WTC11 (cell line): ENCODE data around the gene PTH1R. TPM values are rescaled to one million over a fixed set of nuclear protein-coding genes. Genes with fewer than 3 reads are reported as not detected.

Experiments
- ATAC-seq: fragments of 200-7000 bp; cut with Tn5 transposase; 2 replicates; pipeline ENCODE4 v1.10.0; 2021; ENCODE audit warnings: mild to moderate bottlenecking, moderate library complexity
- CTCF ChIA-PET: fragments of 300-600 bp; sonication (Branson Sonifier 250); formaldehyde crosslinking; loops from one replicate; lab custom pipeline; 2021; ENCODE audit warnings: antibody characterized with exemption; lab: Charles Lee
- POLR2A ChIA-PET: fragments of 350-600 bp; sonication (Branson Sonifier 250); formaldehyde crosslinking; loops from one replicate; lab custom pipeline; 2021; ENCODE audit warnings: antibody characterized with exemption; lab: Charles Lee
- DNase-seq: peaks from one replicate; pipeline ENCODE4 v3.0.0; 2021; ENCODE audit warnings: low spot score
- H3K27ac Mint-ChIP-seq: 2 replicates; pipeline ENCODE4 v1.8.0; 2021; ENCODE audit warnings: mixed read lengths
- H3K27me3 Mint-ChIP-seq: 2 replicates; pipeline ENCODE4 v1.8.0; 2021; ENCODE audit warnings: low read depth, mild to moderate bottlenecking, moderate library complexity, mixed read lengths
- H3K36me3 Mint-ChIP-seq: 2 replicates; pipeline ENCODE4 v1.8.0; 2021; ENCODE audit warnings: mixed read lengths
- H3K4me1 Mint-ChIP-seq: 2 replicates; pipeline ENCODE4 v1.8.0; 2022; ENCODE audit warnings: mixed read lengths
- H3K4me3 Mint-ChIP-seq: 2 replicates; pipeline ENCODE4 v1.8.0; 2021; ENCODE audit warnings: mild to moderate bottlenecking, moderate library complexity, mixed read lengths
- H3K9me3 Mint-ChIP-seq: 2 replicates; pipeline ENCODE4 v1.8.0; 2021; ENCODE audit warnings: mixed read lengths
- CBFB ChIP-seq: sonication (generic); formaldehyde crosslinking; IDR thresholded peaks from 2 replicates; pipeline ENCODE4 v1.8.1; 2022; ENCODE audit warnings: mild to moderate bottlenecking, low read depth, missing genetic modification reagents
- E2F1 ChIP-seq: sonication (generic); formaldehyde crosslinking; IDR thresholded peaks from 2 replicates; pipeline ENCODE4 v1.8.0; 2022; ENCODE audit warnings: mild to moderate bottlenecking, missing genetic modification reagents
- EMX1 ChIP-seq: fragments of 250-450 bp; sonication (Bioruptor Pico); IDR thresholded peaks from 2 replicates; pipeline ENCODE4 v1.8.0; 2021; ENCODE audit warnings: mild to moderate bottlenecking
- FOXJ3 ChIP-seq: sonication (generic); formaldehyde crosslinking; IDR thresholded peaks from 2 replicates; pipeline ENCODE4 v1.9.0; 2021; ENCODE audit warnings: missing genetic modification reagents, mild to moderate bottlenecking, borderline replicate concordance
- FOXP1 ChIP-seq: sonication (generic); formaldehyde crosslinking; IDR thresholded peaks from 2 replicates; pipeline ENCODE4 v1.8.0; 2022; ENCODE audit warnings: missing genetic modification reagents, mild to moderate bottlenecking, moderate library complexity, borderline replicate concordance
- IRF2 ChIP-seq: sonication (generic); formaldehyde crosslinking; IDR thresholded peaks from 2 replicates; pipeline ENCODE4 v1.8.0; 2022; ENCODE audit warnings: low read depth, missing genetic modification reagents, borderline replicate concordance
- KAT7 ChIP-seq: sonication (generic); formaldehyde crosslinking; IDR thresholded peaks from 2 replicates; pipeline ENCODE4 v1.8.1; 2023; ENCODE audit warnings: missing genetic modification reagents, mild to moderate bottlenecking, borderline replicate concordance
- PRRX2 ChIP-seq: fragments of 250-450 bp; sonication (Bioruptor Pico); IDR thresholded peaks from 2 replicates; pipeline ENCODE4 v1.8.0; 2021; ENCODE audit warnings: mild to moderate bottlenecking
- TEAD1 ChIP-seq: sonication (generic); formaldehyde crosslinking; IDR thresholded peaks from 2 replicates; pipeline ENCODE4 v1.8.0; 2022; ENCODE audit warnings: mild to moderate bottlenecking, missing genetic modification reagents
- TEAD4 ChIP-seq: sonication (generic); formaldehyde crosslinking; IDR thresholded peaks from 2 replicates; pipeline ENCODE4 v1.8.0; 2022; ENCODE audit warnings: mild to moderate bottlenecking, missing genetic modification reagents
- ZBTB43 ChIP-seq: sonication (generic); formaldehyde crosslinking; IDR thresholded peaks from 2 replicates; pipeline ENCODE4 v1.8.1; 2023; ENCODE audit warnings: mild to moderate bottlenecking, missing genetic modification reagents
- ZMAT4 ChIP-seq: fragments of 250-450 bp; sonication (Bioruptor Pico); IDR thresholded peaks from 2 replicates; pipeline ENCODE4 v1.9.0; 2021; ENCODE audit warnings: mild to moderate bottlenecking
- ZNF121 ChIP-seq: sonication (generic); formaldehyde crosslinking; IDR thresholded peaks from 2 replicates; pipeline ENCODE4 v1.8.0; 2023; ENCODE audit warnings: missing genetic modification reagents
- ZNF138 ChIP-seq: sonication (generic); formaldehyde crosslinking; conservative IDR thresholded peaks from 2 replicates; pipeline ENCODE4 v1.8.1; 2022; ENCODE audit warnings: mild to moderate bottlenecking, moderate library complexity, missing genetic modification reagents
- ZNF416 ChIP-seq: fragments of 250-450 bp; sonication (Bioruptor Pico); IDR thresholded peaks from 2 replicates; pipeline ENCODE4 v1.9.0; 2021; ENCODE audit warnings: mild to moderate bottlenecking, inconsistent platforms
- total RNA-seq: library from RNA; stranded (reverse); gene quantifications from 3 replicates; pipeline ENCODE4 v1.2.3, GENCODE V29; 2021
- TF ChIP-seq, protein P1 (sequence below): fragments of 200-600 bp; IDR thresholded peaks from 2 replicates; pipeline ENCODE4 v1.8.0; 2022; ENCODE audit warnings: antibody characterized with exemption
- TF ChIP-seq, protein P2 (sequence below): fragments of 250-450 bp; sonication (Bioruptor Pico); conservative IDR thresholded peaks from 2 replicates; pipeline ENCODE4 v1.9.0; 2021; ENCODE audit warnings: mild to moderate bottlenecking
- TF ChIP-seq, protein P3 (sequence below): sonication (generic); formaldehyde crosslinking; IDR thresholded peaks from 2 replicates; pipeline ENCODE4 v1.8.1; 2023; ENCODE audit warnings: mild to moderate bottlenecking, missing genetic modification reagents, borderline replicate concordance

Gene PTH1R
- total RNA-seq, 1 experiment from 2014 or later, result 12.0 TPM

DNA sequence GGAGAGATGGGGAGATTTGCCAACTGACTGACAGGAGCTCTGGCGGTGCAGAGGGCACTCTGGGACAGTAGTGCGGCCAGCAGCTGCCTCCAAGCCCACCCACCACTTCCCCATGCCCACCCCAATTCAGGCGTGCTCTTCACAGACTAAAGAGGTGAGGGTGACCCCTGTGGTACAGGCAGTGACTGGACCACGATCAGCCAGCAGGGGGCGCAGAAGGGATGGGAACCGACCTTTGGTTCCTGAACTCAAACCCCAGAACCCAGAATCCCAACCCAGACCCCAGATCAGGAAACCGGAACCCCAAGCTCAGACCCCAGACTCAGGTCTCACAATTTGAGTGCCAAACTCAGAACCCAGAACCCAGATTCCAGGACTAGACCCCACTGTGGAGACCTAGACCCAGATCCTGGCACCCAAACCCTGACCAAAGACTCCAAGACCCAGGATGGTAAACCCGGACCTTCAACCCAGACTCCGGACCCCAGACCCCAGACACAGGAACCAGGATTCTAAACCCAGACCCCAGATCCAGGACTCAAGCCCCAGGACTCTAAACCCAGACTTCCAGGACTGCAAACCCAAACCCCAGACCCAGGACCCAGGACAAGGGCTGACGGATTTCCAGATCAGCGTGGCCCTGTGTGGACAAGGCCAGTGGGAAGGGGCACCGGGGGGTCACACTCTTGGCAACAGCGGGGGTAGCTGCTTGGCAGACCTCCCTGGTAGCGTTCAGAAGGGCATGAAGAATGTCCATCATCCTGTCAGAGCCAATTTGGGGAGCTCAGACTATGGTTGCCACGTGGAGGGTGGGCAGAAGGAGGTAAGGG is 10.6 kb upstream of the PTH1R start:
- POLR2A ChIA-PET, result interaction anchor here (0.9 kb wide), 1 partner anchor 14 kb away, joined by 3 read pairs; no protein-coding TSS in a partner anchor
- DNase-seq (peak; percentile 90), ATAC-seq (peak; percentile 69)
- Mint-ChIP-seq H3K36me3 (no peaks in the 10 kb centered on the region), H3K4me1 (no peaks in the 10 kb centered on the region), H3K27ac (no peak overlapping the region), H3K27me3 (no peaks in the 10 kb centered on the region), H3K9me3 (no peaks in the 10 kb centered on the region), H3K4me3 (no peak overlapping the region)
- CTCF ChIA-PET, result interaction anchor here (0.5 to 4.4 kb wide), 23 partner anchors 10 to 762 kb away, joined by 3 to 39 read pairs (median 4); partner anchors contain the start of genes ALS2CL and PTH1R
- no peak for TF ChIP-seq ZNF121 (CRISPR knock-in tag)
- TF ChIP-seq, protein P1, sequence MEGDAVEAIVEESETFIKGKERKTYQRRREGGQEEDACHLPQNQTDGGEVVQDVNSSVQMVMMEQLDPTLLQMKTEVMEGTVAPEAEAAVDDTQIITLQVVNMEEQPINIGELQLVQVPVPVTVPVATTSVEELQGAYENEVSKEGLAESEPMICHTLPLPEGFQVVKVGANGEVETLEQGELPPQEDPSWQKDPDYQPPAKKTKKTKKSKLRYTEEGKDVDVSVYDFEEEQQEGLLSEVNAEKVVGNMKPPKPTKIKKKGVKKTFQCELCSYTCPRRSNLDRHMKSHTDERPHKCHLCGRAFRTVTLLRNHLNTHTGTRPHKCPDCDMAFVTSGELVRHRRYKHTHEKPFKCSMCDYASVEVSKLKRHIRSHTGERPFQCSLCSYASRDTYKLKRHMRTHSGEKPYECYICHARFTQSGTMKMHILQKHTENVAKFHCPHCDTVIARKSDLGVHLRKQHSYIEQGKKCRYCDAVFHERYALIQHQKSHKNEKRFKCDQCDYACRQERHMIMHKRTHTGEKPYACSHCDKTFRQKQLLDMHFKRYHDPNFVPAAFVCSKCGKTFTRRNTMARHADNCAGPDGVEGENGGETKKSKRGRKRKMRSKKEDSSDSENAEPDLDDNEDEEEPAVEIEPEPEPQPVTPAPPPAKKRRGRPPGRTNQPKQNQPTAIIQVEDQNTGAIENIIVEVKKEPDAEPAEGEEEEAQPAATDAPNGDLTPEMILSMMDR, result peak; percentile 88
- no peak for TF ChIP-seq ZNF138 (CRISPR knock-in tag)
- TF ChIP-seq, protein P2, sequence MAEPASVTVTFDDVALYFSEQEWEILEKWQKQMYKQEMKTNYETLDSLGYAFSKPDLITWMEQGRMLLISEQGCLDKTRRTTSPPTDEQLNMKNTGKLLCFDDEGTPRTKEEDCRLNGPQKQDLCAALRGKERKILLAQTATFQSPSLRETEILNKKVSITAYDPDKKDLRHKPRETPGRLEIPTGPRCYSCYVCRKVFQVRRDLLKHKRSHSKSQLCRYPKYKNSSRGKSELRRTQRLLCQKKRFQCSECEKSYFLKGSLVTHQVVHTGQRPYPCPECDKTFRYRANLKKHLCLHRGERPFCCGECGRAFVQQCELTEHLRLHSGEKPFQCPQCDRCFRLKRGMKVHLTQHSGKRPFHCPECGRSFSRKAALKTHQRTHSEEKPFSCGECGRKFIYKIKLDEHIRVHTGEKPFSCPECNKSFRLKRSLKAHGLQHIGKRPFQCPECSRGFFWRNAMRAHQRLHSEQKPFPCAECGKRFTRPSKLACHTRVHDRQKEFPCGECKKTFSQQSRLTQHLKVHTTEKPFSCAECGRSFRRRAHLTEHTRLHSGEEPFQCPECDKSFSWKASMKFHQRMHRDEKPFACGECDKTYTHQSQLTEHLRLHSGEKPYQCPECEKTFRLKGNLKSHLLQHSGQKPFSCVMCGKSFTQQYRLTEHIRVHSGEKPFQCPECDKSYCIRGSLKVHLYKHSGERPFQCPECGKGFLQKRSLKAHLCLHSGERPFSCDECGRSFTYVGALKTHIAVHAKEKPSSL, result no peak
- 0 out of 2 replicates have a peak, but pooled peaks have one; percentile 37 for TF ChIP-seq FOXP1 (CRISPR knock-in tag)
- TF ChIP-seq, protein P3, sequence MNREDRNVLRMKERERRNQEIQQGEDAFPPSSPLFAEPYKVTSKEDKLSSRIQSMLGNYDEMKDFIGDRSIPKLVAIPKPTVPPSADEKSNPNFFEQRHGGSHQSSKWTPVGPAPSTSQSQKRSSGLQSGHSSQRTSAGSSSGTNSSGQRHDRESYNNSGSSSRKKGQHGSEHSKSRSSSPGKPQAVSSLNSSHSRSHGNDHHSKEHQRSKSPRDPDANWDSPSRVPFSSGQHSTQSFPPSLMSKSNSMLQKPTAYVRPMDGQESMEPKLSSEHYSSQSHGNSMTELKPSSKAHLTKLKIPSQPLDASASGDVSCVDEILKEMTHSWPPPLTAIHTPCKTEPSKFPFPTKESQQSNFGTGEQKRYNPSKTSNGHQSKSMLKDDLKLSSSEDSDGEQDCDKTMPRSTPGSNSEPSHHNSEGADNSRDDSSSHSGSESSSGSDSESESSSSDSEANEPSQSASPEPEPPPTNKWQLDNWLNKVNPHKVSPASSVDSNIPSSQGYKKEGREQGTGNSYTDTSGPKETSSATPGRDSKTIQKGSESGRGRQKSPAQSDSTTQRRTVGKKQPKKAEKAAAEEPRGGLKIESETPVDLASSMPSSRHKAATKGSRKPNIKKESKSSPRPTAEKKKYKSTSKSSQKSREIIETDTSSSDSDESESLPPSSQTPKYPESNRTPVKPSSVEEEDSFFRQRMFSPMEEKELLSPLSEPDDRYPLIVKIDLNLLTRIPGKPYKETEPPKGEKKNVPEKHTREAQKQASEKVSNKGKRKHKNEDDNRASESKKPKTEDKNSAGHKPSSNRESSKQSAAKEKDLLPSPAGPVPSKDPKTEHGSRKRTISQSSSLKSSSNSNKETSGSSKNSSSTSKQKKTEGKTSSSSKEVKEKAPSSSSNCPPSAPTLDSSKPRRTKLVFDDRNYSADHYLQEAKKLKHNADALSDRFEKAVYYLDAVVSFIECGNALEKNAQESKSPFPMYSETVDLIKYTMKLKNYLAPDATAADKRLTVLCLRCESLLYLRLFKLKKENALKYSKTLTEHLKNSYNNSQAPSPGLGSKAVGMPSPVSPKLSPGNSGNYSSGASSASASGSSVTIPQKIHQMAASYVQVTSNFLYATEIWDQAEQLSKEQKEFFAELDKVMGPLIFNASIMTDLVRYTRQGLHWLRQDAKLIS, result no peak
- no peak for TF ChIP-seq FOXJ3 (CRISPR knock-in tag)
- TF ChIP-seq KAT7 (CRISPR knock-in tag), result no peak
- TF ChIP-seq TEAD1 (CRISPR knock-in tag), result no peak
- TF ChIP-seq ZBTB43, result no peak
- TF ChIP-seq EMX1, result no peak

- Mint-ChIP-seq H3K9me3 (no peaks in the 10 kb centered on the region), H3K4me3 (no peak overlapping the region), H3K27ac (no peak overlapping the region), H3K4me1 (no peaks in the 10 kb centered on the region), H3K27me3 (no peaks in the 10 kb centered on the region), H3K36me3 (no peaks in the 10 kb centered on the region)
- POLR2A ChIA-PET, result no interaction called here
- CTCF ChIA-PET, result interaction anchor here (1.0 to 4.4 kb wide), 16 partner anchors 10 to 174 kb away, joined by 3 to 39 read pairs (median 4); partner anchors contain the start of genes ALS2CL and PTH1R
- ATAC-seq, result no peak
- TF ChIP-seq ZNF416 (CRISPR knock-in tag), result no peak
- no peak for TF ChIP-seq ZNF138 (CRISPR knock-in tag)
- TF ChIP-seq IRF2 (CRISPR knock-in tag), result no peak
- TF ChIP-seq TEAD4 (CRISPR knock-in tag), result no peak
- TF ChIP-seq CBFB (CRISPR knock-in tag), result no peak
- no peak for TF ChIP-seq PRRX2 (CRISPR knock-in tag)
- no peak for TF ChIP-seq E2F1
- no peak for TF ChIP-seq ZMAT4 (CRISPR knock-in tag)
- TF ChIP-seq, protein P1, result no peak
- DNase-seq, result no peak
Observed at GRCh38 chr3:46867550-46867898, 10.0 kb upstream of the PTH1R start.
